GM10248 (cell line): Measurements from ENCODE around the gene DIPK2B.
A peak's percentile ranks its signal among the peaks of the same experiment; 100 is the strongest.

Experiments used
- CTCF ChIA-PET: fragments of 300-600 bp; sonication (Branson Sonifier 250); formaldehyde crosslinking; extraction: SDS; loops from one replicate; lab custom pipeline; 2021; ENCODE audit warnings: antibody characterized with exemption; lab: Yijun Ruan, JAX
- POLR2A ChIA-PET: fragments of 350-650 bp; sonication (Branson Sonifier 250); formaldehyde crosslinking; extraction: SDS; loops from one replicate; lab custom pipeline; 2020; ENCODE audit warnings: antibody characterized with exemption; lab: Yijun Ruan, JAX
- DNase-seq: peaks from one replicate; pipeline ENCODE4 v3.0.0; 2012; ENCODE audit errors: extremely low spot score
- TF ChIP-seq, protein P1 (sequence below): IDR thresholded peaks from 2 replicates; pipeline ENCODE4 v1.5.1; 2012; ENCODE audit warnings: mild to moderate bottlenecking, low read depth; ENCODE audit errors: extremely low read depth, missing control alignments, control extremely low read depth

DIPK2B gene

DNA sequence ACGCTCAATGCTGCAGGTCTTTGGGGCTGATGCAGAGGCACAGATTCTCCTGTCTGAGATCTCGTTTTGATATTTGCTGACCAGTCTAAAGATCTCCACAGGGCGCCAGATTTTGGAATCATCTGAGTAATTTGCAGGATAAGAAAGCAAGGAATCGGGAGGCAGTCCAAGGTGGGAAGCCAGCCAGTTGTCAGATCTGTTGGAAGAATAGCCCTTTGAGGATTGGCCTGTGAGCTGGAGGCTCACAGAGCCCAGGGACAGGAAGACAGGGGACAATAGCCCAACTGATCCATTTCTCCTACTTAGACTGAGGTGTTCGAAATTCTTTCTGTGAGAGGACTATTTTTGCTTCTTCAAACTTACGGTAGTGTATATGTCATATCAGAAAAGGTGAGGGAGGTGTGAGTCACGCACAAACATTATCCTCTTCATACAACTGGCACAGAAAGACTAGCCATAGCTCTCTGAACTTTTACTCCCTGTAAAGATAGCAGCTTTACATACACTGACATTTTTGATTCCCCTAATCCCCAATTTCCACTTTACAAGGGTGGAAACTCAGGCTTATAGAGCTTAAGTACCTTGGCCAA, 8.8 kb downstream of the DIPK2B start:
- ChIA-PET POLR2A (no interaction called here), CTCF (interaction anchor here (1.0 to 1.1 kb wide), 2 partner anchors 10 to 1356 kb away, joined by 3 read pairs; no protein-coding TSS in a partner anchor)
- TF ChIP-seq, protein P1, sequence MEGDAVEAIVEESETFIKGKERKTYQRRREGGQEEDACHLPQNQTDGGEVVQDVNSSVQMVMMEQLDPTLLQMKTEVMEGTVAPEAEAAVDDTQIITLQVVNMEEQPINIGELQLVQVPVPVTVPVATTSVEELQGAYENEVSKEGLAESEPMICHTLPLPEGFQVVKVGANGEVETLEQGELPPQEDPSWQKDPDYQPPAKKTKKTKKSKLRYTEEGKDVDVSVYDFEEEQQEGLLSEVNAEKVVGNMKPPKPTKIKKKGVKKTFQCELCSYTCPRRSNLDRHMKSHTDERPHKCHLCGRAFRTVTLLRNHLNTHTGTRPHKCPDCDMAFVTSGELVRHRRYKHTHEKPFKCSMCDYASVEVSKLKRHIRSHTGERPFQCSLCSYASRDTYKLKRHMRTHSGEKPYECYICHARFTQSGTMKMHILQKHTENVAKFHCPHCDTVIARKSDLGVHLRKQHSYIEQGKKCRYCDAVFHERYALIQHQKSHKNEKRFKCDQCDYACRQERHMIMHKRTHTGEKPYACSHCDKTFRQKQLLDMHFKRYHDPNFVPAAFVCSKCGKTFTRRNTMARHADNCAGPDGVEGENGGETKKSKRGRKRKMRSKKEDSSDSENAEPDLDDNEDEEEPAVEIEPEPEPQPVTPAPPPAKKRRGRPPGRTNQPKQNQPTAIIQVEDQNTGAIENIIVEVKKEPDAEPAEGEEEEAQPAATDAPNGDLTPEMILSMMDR: no peak
- DNase-seq: no peak

DNA sequence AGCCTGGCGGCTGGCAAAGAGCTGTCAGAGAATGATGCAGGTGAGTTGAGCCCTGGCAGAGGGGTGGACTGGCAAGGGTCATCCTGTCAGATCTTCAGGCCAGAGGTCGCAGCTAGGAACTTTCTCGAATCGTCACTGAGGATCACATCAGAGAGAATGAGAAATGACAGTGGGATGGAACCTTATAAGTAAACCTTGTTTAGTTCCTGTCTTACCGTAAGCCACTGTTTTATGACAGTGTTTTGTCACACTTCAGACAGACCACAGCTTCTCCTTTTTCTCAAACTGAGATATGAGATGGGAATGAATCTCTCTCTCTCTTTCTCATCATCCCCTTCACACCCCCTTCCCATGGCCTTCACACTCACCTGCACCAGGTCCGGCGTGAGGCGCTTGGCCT, 9.3 kb downstream of the DIPK2B start:
- peak; percentile 25 for DNase-seq
- TF ChIP-seq, protein P1: no peak
- ChIA-PET CTCF (interaction anchor here (1.1 kb wide), 1 partner anchor 1355 kb away, joined by 3 read pairs; no protein-coding TSS in a partner anchor), POLR2A (no interaction called here)

DNA sequence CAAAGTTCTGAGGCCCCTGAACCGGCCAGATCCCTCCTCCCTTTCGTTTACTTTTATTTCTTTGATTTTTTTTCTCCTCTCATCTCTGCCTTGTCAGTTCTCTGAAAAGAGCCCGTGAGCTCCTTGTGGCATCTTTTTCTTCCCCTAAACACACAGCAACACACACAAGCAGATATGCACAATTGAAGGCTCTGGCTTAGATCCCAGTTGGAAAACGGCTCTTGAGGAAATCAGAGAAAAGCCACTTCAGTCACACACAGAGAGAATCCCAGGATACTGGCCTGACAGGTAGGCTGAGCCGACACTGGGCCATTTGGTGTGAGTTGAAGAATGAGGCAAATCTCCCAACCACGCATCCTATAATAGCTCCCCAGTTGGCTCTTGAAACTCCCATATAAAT, 12.9 kb downstream of the DIPK2B start:
- CTCF ChIA-PET: interaction anchor here (0.8 to 2.4 kb wide), 10 partner anchors 10 to 1232 kb away, joined by 3 to 10 read pairs (median 3); no protein-coding TSS in a partner anchor
- no peak for DNase-seq
- POLR2A ChIA-PET: no interaction called here
- TF ChIP-seq, protein P1: no peak

DNA sequence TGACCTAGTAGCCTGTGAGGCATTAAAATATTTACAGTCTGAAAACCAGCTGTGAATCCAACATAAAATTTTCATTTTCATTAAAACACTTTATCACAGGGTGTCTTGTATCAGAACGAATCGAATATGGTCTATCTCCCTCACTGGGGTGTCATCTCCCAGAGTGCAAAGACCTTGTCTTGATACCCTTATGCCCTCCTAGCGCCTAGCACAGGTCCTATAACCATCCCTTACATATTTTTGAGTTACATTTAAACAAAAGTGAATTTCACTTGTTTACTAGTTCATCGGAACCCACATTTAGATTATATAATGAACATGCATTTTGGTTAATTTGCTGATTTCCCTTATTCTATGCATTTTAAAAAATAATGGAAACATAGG, 14.0 kb downstream of the DIPK2B start:
- no peak for DNase-seq
- POLR2A ChIA-PET: no interaction called here
- TF ChIP-seq, protein P1: no peak
- CTCF ChIA-PET: interaction anchor here (0.8 to 2.4 kb wide), 7 partner anchors 8 to 1231 kb away, joined by 3 to 10 read pairs (median 3); no protein-coding TSS in a partner anchor

DNA sequence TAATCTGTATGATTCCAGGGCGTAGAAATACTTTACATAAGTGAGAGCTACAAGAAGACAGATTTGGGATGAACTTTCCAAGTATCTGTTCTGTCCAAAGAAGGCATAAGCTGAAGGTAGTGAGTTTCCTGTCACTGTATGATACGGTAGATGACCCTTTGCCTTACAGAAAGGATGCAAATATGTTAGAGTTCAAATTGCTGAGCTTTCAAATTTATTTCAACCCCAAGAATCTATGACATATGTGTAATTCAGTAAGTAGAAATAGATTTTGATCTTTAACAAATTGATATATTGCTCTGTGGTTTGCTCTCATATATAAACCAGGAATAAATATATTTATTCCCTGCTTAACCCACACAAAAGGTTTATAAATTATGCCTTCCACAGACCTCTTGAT, 16.5 kb downstream of the DIPK2B start:
- ChIA-PET POLR2A (no interaction called here), CTCF (interaction anchor here (1.2 kb wide), 1 partner anchor 1222 kb away, joined by 3 read pairs; no protein-coding TSS in a partner anchor)
- no peak for DNase-seq
- TF ChIP-seq, protein P1: no peak

DNA sequence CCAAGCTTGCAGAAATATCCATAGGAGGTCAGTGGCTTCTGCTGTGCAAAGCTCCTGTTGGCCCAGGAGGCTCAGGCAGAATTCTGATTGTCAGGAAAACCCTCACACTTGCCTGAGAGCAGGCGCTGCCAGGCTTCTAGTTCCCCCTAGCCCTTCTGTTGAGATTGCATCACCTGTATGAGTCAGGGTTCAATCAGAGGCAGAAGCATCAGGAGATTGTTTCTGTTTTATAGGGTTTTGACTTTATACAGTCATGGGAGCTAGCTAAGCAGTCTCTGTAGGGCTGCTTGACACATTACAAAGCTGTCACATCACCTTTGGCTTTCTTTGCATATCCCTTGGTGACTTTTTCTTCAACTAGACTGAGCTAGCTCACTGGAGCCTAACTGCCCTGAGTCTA, 27.8 kb downstream of the DIPK2B start:
- ChIA-PET POLR2A (no interaction called here), CTCF (interaction anchor here (1.0 to 1.3 kb wide), 2 partner anchors 14 to 15 kb away, joined by 3 read pairs; no protein-coding TSS in a partner anchor)
- TF ChIP-seq, protein P1: no peak
- DNase-seq: no peak

DNA sequence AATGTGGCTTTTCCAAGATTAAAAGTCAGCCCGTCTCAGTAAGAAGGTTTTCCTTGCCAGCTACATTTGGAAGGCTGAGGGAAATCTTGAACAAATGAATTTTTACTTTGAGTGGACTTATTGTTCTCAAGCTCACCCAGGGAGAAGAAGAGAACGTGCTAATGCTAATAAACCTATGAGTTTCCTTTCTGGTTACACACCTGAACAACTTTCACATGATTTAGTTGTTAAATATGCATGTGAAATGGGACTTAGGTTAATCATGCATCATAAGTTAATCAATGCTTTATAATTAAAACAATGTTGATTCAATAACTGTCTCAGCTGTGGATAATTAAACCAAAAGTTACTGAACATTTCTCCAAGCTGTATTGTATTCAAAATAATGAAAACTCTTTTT, 33.9 kb downstream of the DIPK2B start:
- ChIA-PET POLR2A (no interaction called here), CTCF (interaction anchor here (1.3 kb wide), 1 partner anchor 21 kb away, joined by 3 read pairs; no protein-coding TSS in a partner anchor)
- TF ChIP-seq, protein P1: no peak
- DNase-seq: no peak
